GM21390 (cell line): Measurements from ENCODE around the gene DCC.

Source experiments
- ATAC-seq: cut with Tn5 transposase; IDR thresholded peaks from one replicate; pipeline ENCODE4 v1.9.1; 2021; ENCODE audit not compliant: unreplicated experiment

DCC gene

GRCh38 chr18:52577795-52578194 lies 237.8 kb downstream of the DCC start:
- no peak for ATAC-seq

- no peak for ATAC-seq
Observed at GRCh38 chr18:52582061-52582460, 242.1 kb downstream of the DCC start.

- ATAC-seq, result no peak
Observed at GRCh38 chr18:52582516-52582915, 242.5 kb downstream of the DCC start.

- no peak for ATAC-seq
Observed at GRCh38 chr18:52588931-52589330, 248.9 kb downstream of the DCC start.

DNA sequence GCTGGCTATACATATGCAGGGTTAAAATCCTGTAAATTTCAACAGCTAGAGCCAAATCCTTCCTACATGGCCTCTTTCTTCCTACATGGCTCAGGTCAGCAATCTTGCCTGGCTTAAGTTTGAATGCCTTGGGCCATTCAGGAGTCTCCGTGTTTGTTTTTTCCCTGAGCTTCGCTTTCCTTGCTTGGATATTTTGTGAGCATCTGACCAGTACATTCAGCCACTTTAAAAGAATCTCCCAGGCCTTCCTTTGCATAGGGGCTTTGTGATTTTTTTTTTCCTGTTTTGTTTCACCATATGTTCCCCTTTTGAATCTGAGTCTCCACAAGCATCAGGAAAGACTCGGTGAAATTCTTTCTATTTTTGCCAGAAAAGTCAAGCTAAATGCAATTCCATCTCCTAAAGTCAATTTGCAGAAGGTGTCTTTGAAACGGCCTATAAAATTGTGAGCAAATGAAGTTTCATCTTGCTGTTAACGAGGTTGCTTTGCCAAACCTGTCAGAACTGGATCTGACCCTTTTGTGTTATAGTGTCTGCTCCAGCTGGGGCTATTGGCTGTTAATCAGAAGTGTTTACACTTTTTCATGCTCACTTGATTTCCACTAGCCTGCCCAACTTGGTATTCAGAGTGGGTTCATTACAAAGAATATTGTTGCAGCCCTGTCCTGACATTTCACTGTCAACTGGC lies 256.9 kb downstream of the DCC start:
- ATAC-seq, result no peak

GRCh38 chr18:52598921-52599320 lies 258.9 kb downstream of the DCC start:
- no peak for ATAC-seq

DNA sequence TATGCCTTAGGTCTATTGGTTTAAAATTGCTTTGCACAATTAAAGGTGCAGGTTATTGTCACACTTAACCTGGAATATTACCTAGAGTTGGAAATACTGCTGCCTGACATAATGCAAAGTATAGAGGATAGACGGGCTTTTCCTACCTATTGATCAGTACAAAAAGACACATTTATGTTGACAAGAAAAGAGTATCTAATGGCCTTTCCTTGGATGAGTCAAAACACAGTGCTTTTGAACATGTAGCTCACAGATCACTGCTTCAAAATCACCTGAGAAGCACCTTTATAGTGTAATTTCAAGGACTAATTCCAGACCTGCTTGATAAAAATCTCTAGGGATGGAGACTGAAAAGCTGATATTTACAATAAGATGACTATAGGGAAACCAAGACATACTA lies 262.8 kb downstream of the DCC start:
- no peak for ATAC-seq

DNA sequence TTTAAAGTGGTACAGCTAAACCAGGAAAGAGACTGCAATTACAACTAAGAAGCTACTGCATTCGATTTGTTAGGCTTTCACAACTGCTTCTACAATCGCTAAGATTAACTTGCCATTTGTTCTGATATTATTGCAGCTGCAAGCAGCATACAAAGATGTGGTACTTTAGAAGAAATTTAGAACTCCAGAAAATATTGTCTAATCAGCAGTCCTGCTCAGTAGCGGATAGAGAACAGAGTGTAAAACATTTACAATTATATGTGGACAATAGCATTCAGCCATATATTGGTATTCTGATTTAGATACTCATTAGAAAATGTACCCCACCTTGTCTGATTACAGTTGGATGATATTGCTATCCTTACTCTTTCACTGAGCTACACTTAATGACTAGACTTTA lies 265.3 kb downstream of the DCC start:
- ATAC-seq, result no peak

GRCh38 chr18:52607985-52608384 lies 268.0 kb downstream of the DCC start:
- ATAC-seq, result no peak

DNA sequence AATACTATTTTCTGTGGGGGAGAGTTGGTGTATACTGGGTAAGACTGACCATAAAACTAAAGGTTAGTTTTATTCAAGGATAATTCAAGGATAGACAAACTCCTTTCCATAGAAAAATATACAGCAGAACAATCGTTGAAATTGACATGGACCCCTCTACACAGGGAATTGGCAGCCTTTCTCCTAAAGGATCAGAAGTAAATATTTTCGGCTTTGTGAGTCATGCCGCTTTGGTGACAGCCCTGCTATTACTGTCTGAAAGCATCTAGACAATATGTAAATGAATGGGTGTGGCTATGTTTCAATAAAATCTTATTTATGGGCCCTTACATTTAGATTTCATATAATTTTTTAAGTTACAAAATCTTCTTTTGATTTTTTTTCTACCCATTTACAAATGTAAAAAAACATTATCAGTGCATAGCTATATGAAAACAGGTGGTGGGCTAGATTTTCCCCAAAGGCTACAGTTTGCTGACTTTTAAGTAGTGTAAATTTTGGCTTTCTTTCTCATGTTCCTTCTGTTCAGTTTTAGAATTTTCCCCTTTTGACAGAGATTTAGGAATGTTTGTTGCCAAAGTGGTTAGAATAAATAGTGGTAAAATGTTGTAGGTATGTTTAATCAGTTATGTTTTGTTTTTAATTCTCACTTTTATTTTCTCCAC lies 270.6 kb downstream of the DCC start:
- ATAC-seq, result no peak

GRCh38 chr18:52612406-52612805 lies 272.4 kb downstream of the DCC start:
- no peak for ATAC-seq

- no peak for ATAC-seq
Observed at GRCh38 chr18:52615321-52615720, 275.3 kb downstream of the DCC start.

GRCh38 chr18:52615943-52616342 lies 275.9 kb downstream of the DCC start:
- ATAC-seq, result peak; percentile 93

DNA sequence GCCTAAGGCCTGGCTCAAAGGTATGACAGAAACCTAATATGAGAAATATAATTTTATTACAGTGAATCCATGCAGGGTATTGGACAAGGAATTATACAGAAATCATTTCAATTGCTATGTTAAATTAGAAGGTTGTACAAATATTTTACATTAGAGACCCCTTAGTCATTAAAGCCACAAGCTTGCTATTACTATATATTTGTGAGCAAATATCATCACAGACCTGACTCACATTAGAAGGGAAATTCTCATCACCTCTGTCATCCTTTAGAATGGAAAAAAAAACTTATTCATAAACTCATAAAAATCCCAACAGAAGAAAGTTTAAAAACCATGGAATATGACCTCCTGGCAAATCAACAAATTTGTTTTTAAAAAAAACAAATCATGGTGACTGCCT lies 277.9 kb downstream of the DCC start:
- ATAC-seq, result no peak

GRCh38 chr18:52620926-52621439 lies 281.0 kb downstream of the DCC start:
- no peak for ATAC-seq

GRCh38 chr18:52624702-52625101 lies 284.7 kb downstream of the DCC start:
- ATAC-seq, result no peak

- ATAC-seq, result no peak
Observed at GRCh38 chr18:52636536-52636935, 296.5 kb downstream of the DCC start.

DNA sequence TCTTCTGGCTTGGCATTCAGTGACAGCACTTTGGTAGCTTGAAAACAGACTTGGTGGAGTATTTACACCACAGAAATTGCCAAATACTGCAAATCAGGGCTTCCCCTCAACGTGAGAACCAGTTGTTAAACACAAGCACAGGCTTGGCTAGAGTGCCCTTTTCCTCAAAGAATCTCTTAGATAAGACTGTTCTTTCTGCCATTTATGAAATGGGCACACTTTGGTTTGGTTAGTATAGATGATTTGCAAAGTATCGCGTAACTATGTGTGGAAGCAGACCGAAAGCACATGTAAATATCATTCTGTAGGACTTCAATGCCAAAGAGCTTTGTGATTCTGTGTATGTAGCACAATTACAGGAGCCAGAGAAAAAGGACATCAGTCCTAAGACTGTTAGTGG lies 308.2 kb downstream of the DCC start:
- ATAC-seq, result no peak

GRCh38 chr18:52652391-52652790 lies 312.4 kb downstream of the DCC start:
- ATAC-seq, result no peak

DNA sequence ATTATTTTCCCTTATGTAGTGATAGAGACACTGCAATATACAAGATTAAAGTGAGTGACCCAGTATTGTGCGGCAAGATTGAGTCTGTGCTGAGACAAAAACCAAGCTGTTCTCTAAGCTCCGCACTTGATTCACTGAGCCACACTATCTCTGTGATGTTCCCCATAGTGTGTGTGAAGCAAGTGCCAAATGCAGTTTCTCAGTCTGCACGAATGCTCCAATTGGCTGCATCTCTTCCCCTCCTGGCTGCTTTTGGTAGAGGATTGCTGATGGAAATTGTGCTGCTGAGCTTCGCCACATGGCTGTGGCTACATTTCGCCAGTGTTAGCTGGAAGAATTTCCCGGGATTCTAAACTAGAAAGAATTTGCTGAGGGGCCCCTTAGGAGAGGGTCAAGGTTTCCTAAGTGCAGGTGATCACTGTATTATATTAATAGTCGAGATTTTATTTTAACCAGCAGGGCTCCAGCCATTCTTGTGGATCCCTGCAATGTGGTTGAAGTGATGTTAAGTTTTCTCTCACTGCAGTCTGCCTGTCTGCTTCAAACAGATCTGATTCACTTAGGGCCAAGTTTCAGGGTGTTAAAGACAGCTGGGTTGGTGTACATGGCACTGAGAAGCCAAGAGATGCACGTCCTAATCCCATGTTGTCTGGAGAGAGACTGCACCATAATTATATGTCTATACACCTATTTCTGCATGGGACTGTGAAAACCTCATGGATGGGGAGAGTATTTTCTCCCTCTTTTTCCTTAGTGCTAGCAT lies 317.2 kb downstream of the DCC start:
- ATAC-seq, result no peak

DNA sequence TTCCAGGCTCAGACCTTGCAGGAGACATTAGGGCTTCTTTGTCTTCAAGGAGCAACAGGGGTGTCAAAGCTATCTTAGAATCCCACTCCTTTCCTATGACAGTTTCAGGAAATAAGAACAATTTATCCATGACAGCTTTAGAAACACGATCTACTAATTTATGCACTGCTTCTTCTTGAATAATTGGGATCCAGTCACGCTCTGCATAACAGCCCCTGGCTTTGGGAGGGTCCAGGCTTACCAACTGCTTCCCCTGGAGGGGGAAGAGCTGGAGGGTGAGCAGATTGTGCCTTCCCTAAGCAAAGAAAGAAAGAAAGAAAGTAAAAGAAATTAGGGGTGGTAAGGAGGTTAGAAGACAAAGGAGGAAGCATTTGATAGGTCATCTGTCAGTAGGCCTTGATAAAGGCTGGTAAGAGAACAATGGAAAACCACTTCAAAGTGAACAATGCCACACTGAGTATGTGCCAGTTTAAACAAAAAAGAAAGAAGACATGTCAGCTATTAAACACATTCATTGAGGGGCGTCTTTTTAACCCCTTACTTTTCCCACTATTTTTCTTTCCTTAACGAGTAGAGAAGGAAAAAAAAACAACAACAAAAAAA lies 327.6 kb downstream of the DCC start:
- ATAC-seq, result no peak

- no peak for ATAC-seq
Observed at GRCh38 chr18:52670896-52671295, 330.9 kb downstream of the DCC start.
